MCF 10A (cell line): ENCODE results near the gene CEP85L. TPM values are rescaled to one million over a fixed set of nuclear protein-coding genes. Genes with fewer than 3 reads are reported as not detected.

Experiments
- BruUV-seq: library from RNA; stranded (reverse); fragments of 400-500 nt; replicated peaks from 2 replicates; lab custom pipeline; 2021; lab: Mats Ljungman, UMichigan
- CTCF ChIA-PET: fragments of 300-600 bp; sonication (Branson Sonifier 250); formaldehyde crosslinking; extraction: SDS; loops from one replicate; lab custom pipeline; 2021; ENCODE audit warnings: antibody characterized with exemption, inconsistent platforms; lab: Yijun Ruan, JAX
- POLR2A ChIA-PET: fragments of 300-600, 350-650 bp; sonication (Branson Sonifier 250); formaldehyde crosslinking; extraction: SDS; loops from one replicate; lab custom pipeline; 2020; ENCODE audit warnings: antibody characterized with exemption, inconsistent platforms; lab: Yijun Ruan, JAX
- DNase-seq: peaks from one replicate; pipeline ENCODE4 v3.0.0-alpha.2; 2018; ENCODE audit not compliant: unreplicated experiment
- H3K27ac Mint-ChIP-seq: one replicate; pipeline ENCODE4 v1.8.0; 2022; ENCODE audit warnings: mild to moderate bottlenecking, low read depth, mixed read lengths; ENCODE audit not compliant: unreplicated experiment
- H3K27me3 Mint-ChIP-seq: one replicate; pipeline ENCODE4 v1.8.0; 2022; ENCODE audit warnings: mixed read lengths; ENCODE audit not compliant: insufficient read depth, unreplicated experiment
- H3K36me3 Mint-ChIP-seq: one replicate; pipeline ENCODE4 v1.8.0; 2022; ENCODE audit warnings: mild to moderate bottlenecking, moderate library complexity, mixed read lengths; ENCODE audit not compliant: insufficient read depth, unreplicated experiment
- H3K4me1 Mint-ChIP-seq: one replicate; pipeline ENCODE4 v1.8.0; 2022; ENCODE audit warnings: mixed read lengths; ENCODE audit not compliant: insufficient read depth, unreplicated experiment
- H3K4me3 Mint-ChIP-seq: one replicate; pipeline ENCODE4 v1.8.0; 2022; ENCODE audit warnings: mild to moderate bottlenecking, moderate library complexity, mixed read lengths; ENCODE audit not compliant: unreplicated experiment
- H3K9me3 Mint-ChIP-seq: one replicate; pipeline ENCODE4 v1.8.0; 2022; ENCODE audit warnings: mixed read lengths; ENCODE audit not compliant: unreplicated experiment
- CTCF ChIP-seq: fragments of 200-600 bp; IDR thresholded peaks from one replicate; pipeline ENCODE4 v1.8.0; 2022; ENCODE audit warnings: antibody characterized with exemption, mild to moderate bottlenecking; ENCODE audit not compliant: unreplicated experiment
- intact Hi-C: fragments of 100-400 bp; cut with micrococcal nuclease; formaldehyde crosslinking; loops from 2 replicates; pipeline ENCODE4 v1.14.1; 2022
- total RNA-seq: library from RNA; stranded (reverse); gene quantifications from 2 replicates; pipeline ENCODE4 v1.2.3, GENCODE V29; 2022

The CEP85L gene
- total RNA-seq, 1 experiment from 2014 or later, result 8.4 TPM

- H3K36me3 Mint-ChIP-seq, result no peaks in the 10 kb centered on the region
- no peak overlapping the region for H3K27ac Mint-ChIP-seq
- no peaks in the 10 kb centered on the region for H3K4me1 Mint-ChIP-seq
- POLR2A ChIA-PET, result no interaction called here
- CTCF ChIA-PET, result interaction anchor here (0.7 to 1.0 kb wide), 3 partner anchors 9 to 198 kb away, joined by 3 to 5 read pairs (median 3); no protein-coding TSS in a partner anchor
- no peak for DNase-seq
- no peaks in the 10 kb centered on the region for H3K9me3 Mint-ChIP-seq
- H3K27me3 Mint-ChIP-seq, result no peaks in the 10 kb centered on the region
- no peak overlapping the region for H3K4me3 Mint-ChIP-seq
- intact Hi-C loops, result loop anchor here (10.0 kb wide), 1 partner anchor 305 kb away; the partner anchor contains the start of gene ASF1A
- no peak for TF ChIP-seq CTCF
- no TSS peak for BruUV-seq
These were observed 61.6 kb downstream of the CEP85L start for GRCh38 chr6:118589649-118590365.

GRCh38 chr6:118589186-118589585 lies 62.2 kb downstream of the CEP85L start:
- H3K36me3 Mint-ChIP-seq, result no peaks in the 10 kb centered on the region
- no peak for TF ChIP-seq CTCF
- no peak overlapping the region for H3K4me3 Mint-ChIP-seq
- no peak overlapping the region for H3K27ac Mint-ChIP-seq
- no peaks in the 10 kb centered on the region for H3K9me3 Mint-ChIP-seq
- no TSS peak for BruUV-seq
- POLR2A ChIA-PET, result no interaction called here
- no peaks in the 10 kb centered on the region for H3K27me3 Mint-ChIP-seq
- DNase-seq, result no peak
- CTCF ChIA-PET, result no interaction called here
- no peaks in the 10 kb centered on the region for H3K4me1 Mint-ChIP-seq
- intact Hi-C loops, result loop anchor here (10.0 kb wide), 1 partner anchor 306 kb away; the partner anchor contains the start of gene ASF1A

GRCh38 chr6:118588626-118589025 lies 62.8 kb downstream of the CEP85L start:
- H3K27me3 Mint-ChIP-seq, result no peaks in the 10 kb centered on the region
- no peaks in the 10 kb centered on the region for H3K36me3 Mint-ChIP-seq
- H3K4me1 Mint-ChIP-seq, result no peaks in the 10 kb centered on the region
- no peak overlapping the region for H3K27ac Mint-ChIP-seq
- TF ChIP-seq CTCF, result no peak
- ChIA-PET POLR2A (no interaction called here), CTCF (no interaction called here)
- DNase-seq, result no peak
- H3K9me3 Mint-ChIP-seq, result no peaks in the 10 kb centered on the region
- no peak overlapping the region for H3K4me3 Mint-ChIP-seq
- intact Hi-C loops, result loop anchor here (10.0 kb wide), 1 partner anchor 306 kb away; the partner anchor contains the start of gene ASF1A
- BruUV-seq, result no TSS peak

- Mint-ChIP-seq H3K27ac (no peak overlapping the region), H3K27me3 (no peaks in the 10 kb centered on the region), H3K4me1 (no peaks in the 10 kb centered on the region), H3K4me3 (no peak overlapping the region), H3K9me3 (no peaks in the 10 kb centered on the region), H3K36me3 (no peaks in the 10 kb centered on the region)
- intact Hi-C loops, result loop anchor here (10.0 kb wide), 1 partner anchor 308 kb away; the partner anchor contains the start of gene ASF1A
- no TSS peak for BruUV-seq
- CTCF ChIA-PET, result interaction anchor here (0.5 to 0.6 kb wide), 2 partner anchors 1846 to 1977 kb away, joined by 3 read pairs; no protein-coding TSS in a partner anchor
- no peak for DNase-seq
- no peak for TF ChIP-seq CTCF
- POLR2A ChIA-PET, result interaction anchor here (0.9 kb wide), 1 partner anchor 61 kb away, joined by 3 read pairs; no protein-coding TSS in a partner anchor
These were observed 64.5 kb downstream of the CEP85L start for GRCh38 chr6:118586746-118587485.
